HG03354 (cell line): Measurements from ENCODE around the gene DCAF5.

Experiments used
- ATAC-seq: cut with Tn5 transposase; IDR thresholded peaks from one replicate; pipeline ENCODE4 v1.9.1; 2021; ENCODE audit warnings: mild to moderate bottlenecking; ENCODE audit not compliant: unreplicated experiment, poor library complexity, severe bottlenecking

Gene DCAF5

GRCh38 chr14:69149461-69150244 is 3.3 kb downstream of the DCAF5 start:
- no peak for ATAC-seq

DNA sequence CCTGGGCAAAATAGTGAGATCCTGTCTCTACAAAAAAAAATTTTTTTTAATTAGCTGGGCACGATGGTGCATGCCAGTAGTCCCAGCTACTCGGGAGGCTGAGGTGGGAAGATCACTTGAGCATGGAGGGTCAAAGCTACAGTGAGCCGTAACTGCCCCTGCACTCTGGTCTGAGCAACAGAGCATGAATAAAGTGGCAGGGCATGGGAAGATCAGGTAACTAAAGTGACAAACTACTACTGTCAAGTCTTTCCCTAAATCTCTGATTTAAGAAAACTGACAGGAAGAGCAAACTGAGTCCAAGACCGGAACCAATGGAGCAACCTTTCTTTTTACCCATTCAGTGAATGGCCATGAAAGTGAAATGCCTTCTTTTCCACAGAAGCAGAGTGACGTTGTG is 10.8 kb downstream of the DCAF5 start:
- ATAC-seq, result no peak

GRCh38 chr14:69141550-69141949 is 11.4 kb downstream of the DCAF5 start:
- no peak for ATAC-seq

DNA sequence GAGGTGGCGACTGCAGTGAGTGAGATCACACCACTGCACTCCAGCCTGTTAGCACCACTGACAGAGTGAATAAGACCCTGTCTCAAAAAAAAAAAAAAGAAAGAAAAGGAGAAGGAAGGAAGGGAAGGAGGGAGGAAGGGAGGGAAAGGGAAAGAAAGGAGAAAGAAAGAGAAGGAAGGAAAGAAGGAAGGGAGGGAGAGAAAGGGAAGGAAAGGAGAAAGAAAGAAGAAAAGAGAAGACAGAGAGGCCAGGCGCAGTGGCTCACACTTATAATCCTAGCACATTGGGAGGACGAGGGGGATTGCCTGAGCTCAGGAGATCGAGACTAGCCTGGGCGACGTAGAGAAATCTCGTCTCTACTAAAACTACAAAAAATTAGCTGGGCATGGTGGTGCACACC is 13.2 kb downstream of the DCAF5 start:
- ATAC-seq, result no peak

GRCh38 chr14:69137843-69138535 is 14.9 kb downstream of the DCAF5 start:
- no peak for ATAC-seq

- ATAC-seq, result no peak
These were observed 15.5 kb downstream of the DCAF5 start for GRCh38 chr14:69137416-69137815.

DNA sequence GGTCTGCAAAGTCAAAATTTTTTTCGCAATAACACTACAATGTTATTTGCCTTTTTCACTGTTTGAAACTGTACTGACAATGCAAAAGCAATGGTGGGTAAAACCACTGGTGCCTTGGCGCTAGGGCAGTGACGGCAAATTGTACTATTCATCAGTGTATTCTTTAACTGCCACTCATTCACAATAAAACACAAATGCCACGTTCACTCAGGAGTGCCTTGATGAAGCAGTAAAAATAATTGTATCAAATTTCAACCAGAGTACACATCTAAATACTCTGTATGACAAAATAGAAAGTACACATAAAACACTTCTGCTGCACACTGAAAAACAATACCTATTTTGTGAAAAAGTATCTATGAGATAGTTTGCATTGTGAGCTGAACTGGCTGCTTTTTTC is 17.8 kb downstream of the DCAF5 start:
- no peak for ATAC-seq

GRCh38 chr14:69133206-69134125 is 19.5 kb downstream of the DCAF5 start:
- ATAC-seq, result no peak

DNA sequence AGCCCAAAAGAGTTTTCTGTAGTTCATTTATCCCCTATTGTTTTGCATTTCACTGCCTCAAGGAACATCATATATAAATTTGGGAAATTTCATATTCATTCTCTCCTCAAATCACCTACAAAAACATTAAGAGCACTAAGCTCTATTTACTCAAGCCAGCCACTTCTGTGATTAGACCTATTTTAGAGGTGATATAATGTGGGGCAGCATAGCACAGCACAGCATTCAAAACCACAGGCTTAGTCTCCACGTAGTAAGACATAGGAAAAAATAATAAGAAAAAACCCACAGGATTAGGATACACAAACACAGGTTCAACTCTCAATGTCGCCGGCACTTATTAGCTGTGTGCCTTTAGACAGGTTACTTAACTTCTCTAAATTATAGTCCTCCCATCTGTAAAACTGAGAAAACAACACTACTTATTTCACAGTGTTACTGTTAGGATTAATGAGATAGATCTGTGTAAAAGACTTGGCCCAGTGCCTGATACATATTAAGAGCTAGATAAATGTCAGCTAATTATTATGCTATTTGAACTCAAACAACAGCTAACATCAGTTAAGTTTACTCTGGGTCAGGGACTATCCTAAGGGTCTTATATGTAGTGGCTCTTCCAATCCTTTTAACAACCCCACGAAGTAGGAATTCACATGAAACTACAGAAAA is 20.3 kb downstream of the DCAF5 start:
- no peak for ATAC-seq

GRCh38 chr14:69131176-69131575 is 21.7 kb downstream of the DCAF5 start:
- ATAC-seq, result no peak

- ATAC-seq, result no peak
These were observed 23.5 kb downstream of the DCAF5 start for GRCh38 chr14:69129264-69129880.

GRCh38 chr14:69118305-69118704 is 34.6 kb downstream of the DCAF5 start:
- no peak for ATAC-seq

DNA sequence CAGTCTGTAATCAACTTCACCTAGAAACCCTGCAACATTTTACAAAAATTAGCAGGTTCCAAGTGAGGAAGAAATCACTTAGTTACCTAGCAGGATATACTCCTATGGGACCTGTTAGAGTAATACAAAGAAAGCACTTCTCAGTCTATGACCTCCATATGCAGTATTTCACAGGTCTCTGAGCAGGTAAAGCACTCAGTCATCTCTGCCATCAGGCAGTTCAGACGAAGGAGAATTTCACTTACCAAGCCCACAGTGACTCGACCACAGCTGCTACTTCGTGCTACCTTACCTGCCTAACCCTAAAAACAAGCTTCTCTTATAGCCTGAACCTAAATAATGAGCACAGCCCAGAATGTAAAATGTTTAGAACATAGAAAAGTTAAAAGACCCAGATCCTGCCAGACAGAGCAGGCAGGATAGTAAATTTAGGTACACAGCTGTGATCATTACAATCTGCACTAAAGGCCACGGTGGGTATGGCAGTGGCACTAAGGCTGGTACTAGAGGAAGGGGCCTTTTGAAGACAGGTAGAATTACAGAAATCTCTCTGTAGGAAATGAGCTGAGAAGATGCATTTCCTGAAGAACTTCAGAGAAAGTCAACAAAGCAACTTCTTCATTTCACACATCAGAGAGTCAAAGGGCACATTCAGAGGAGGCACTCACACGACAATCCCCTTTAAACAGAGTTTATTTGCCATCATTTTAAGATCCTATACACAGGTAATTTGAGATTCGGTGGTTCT is 35.7 kb downstream of the DCAF5 start:
- no peak for ATAC-seq

GRCh38 chr14:69115407-69116185 is 37.3 kb downstream of the DCAF5 start:
- no peak for ATAC-seq

DNA sequence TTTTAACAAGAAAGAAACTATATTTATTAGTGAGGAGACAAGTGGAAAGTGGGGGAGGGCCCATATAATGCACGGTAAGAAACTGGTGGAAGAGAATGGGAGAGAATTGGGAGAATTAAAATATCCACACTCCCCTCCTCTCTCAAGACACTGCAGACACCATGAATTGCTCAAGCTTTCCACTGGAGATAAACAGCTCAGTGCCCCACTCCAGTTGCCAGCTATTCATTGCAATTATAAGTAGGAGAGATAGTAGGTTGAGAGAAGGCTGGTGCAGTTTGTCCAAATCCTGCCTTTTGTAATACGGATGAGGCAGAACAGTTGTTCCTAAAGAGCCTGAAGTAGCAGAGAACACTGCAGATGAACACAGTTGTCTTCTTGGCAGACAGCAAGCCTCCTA is 38.2 kb downstream of the DCAF5 start:
- ATAC-seq, result no peak

DNA sequence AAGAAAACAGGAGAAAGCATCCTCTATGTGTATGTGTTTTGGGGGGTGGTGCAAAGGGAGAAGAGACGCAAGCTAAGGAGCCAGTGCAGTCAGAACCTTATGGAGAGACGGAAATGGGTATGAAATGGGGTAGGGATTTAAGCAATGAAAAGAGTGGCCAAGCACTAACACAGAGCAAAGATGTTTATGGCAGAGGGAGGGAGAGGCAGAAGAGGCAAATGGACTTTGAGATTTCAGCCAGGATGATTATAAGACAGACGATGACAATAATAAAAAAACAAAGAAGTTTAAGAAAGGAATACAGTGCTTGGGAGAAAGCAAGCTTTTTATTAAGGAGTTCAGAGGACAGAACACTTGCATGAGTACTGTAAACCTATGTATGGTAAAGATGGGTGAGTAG is 44.6 kb downstream of the DCAF5 start:
- no peak for ATAC-seq

DNA sequence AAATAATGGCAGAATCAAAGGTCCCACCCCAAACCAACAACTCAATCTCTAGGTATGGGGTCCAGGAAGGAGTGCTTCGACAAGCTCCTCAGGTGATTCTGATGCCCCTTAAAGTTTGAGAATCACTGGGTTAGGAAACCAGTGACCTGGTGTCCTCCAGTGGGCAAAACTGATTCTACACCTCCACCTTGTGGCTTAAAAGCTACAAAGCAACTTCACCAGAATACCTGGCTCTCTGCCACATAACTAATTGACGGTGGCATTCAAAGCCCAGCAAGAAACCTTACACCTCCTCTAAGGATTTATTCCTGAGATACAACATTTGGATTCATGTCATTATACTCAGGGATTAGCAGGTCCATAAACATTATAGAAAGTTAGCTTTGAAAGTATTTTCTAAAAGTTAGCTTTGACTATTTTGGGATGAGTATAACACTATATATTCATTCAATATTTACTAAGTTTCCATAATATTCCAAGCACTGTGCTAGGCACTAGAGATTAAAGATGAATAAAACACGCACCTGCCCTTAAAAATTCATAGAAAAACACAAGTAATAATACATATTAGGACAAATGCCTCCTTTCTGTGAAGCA is 45.4 kb downstream of the DCAF5 start:
- no peak for ATAC-seq

- ATAC-seq, result no peak
These were observed 46.5 kb downstream of the DCAF5 start for GRCh38 chr14:69106451-69106850.
